Endothelial cell of umbilical vein (primary cell): ENCODE measurements around the gene TBC1D21. TPM values are rescaled to one million over a fixed set of nuclear protein-coding genes. Genes with fewer than 3 reads are reported as not detected.

Source experiments
- Bru-seq: library from RNA; stranded (reverse); fragments of 400-500 nt; gene quantifications from one replicate; lab custom pipeline; 2021; lab: Mats Ljungman, UMichigan
- BruChase-seq, 2 experiments: library from RNA; stranded (reverse); fragments of 400-500 nt; gene quantifications; one replicate each; lab custom pipeline; 2021; lab: Mats Ljungman, UMichigan
- BruUV-seq: library from RNA; stranded (reverse); fragments of 400-500 nt; replicated peaks from 2 replicates; lab custom pipeline; 2021; lab: Mats Ljungman, UMichigan
- CTCF ChIA-PET: fragments of 300-600, 350-600 bp; sonication (Branson Sonifier 250); formaldehyde crosslinking; loops from one replicate; lab custom pipeline; 2021; ENCODE audit warnings: antibody characterized with exemption, inconsistent platforms; lab: Charles Lee
- POLR2A ChIA-PET: fragments of 300-600, 350-600 bp; sonication (Branson Sonifier 250); formaldehyde crosslinking; loops from one replicate; lab custom pipeline; 2021; ENCODE audit warnings: antibody characterized with exemption, inconsistent platforms; lab: Charles Lee
- DNase-seq: peaks from one replicate; pipeline ENCODE4 v3.0.0-alpha.2; 2011; ENCODE audit warnings: low read depth, low spot score
- FAIRE-seq: peaks from 2 replicates; lab custom pipeline; 2011; peaks lifted over from hg19 to GRCh38; lab: Jason Lieb, UNC
- H2AFZ ChIP-seq: 2 replicates; pipeline ENCODE4 v1.6.0; 2012; ENCODE audit warnings: low read depth, low read length, control low read depth, inconsistent platforms
- H3K27ac ChIP-seq: 2 replicates; pipeline ENCODE4 v1.5.1; 2011; ENCODE audit warnings: low read depth, mild to moderate bottlenecking, control low read depth, low read length, moderate library complexity; ENCODE audit not compliant: insufficient read depth
- H3K27me3 ChIP-seq, 2 experiments: 2 replicates each; pipeline versions ENCODE4 v1.6.0 to v1.6.1; 2011; ENCODE audit warnings: low read length in 2 of 2, mixed read lengths in 1 of 2; ENCODE audit not compliant: control insufficient read depth in 2 of 2, insufficient read depth in 2 of 2
- H3K36me3 ChIP-seq, 2 experiments: 2 replicates in 1 of 2; 3 replicates in 1 of 2; pipeline ENCODE4 v1.5.1; 2011; ENCODE audit warnings: low read length in 2 of 2, mild to moderate bottlenecking in 1 of 2, moderate library complexity in 1 of 2; ENCODE audit not compliant: control insufficient read depth in 2 of 2, insufficient read depth in 2 of 2; ENCODE audit errors: extremely low read depth in 1 of 2
- H3K4me1 ChIP-seq: 3 replicates; pipeline ENCODE4 v1.5.1; 2011; ENCODE audit warnings: mild to moderate bottlenecking, low read length; ENCODE audit not compliant: control insufficient read depth, insufficient read depth; ENCODE audit errors: extremely low read depth
- H3K4me2 ChIP-seq: 2 replicates; pipeline ENCODE4 v1.6.1; 2011; ENCODE audit warnings: low read length, control low read depth, mixed read lengths; ENCODE audit not compliant: insufficient read depth
- H3K4me3 ChIP-seq, 3 experiments: fragments of 200-600 bp in 1 of 3; sonication (generic), shearing (Covaris generic) in 1 of 3; replicated peaks in 1 of 3; 2 replicates each; pipeline ENCODE4 v1.5.1; 2011 to 2016; ENCODE audit warnings: control low read depth in 3 of 3, low read length in 3 of 3, mild to moderate bottlenecking in 2 of 3, inconsistent platforms in 1 of 3, low read depth in 1 of 3, moderate library complexity in 1 of 3; ENCODE audit not compliant: insufficient read depth in 1 of 3
- H3K79me2 ChIP-seq: 2 replicates; pipeline ENCODE4 v1.6.0; 2012; ENCODE audit warnings: low read length, inconsistent platforms; ENCODE audit not compliant: control insufficient read depth, insufficient read depth
- H3K9ac ChIP-seq: replicated peaks from 2 replicates; pipeline ENCODE3; 2011; ENCODE audit warnings: low read length, control low read depth; ENCODE audit not compliant: insufficient read depth; ENCODE audit errors: extremely low read depth
- H3K9me1 ChIP-seq: replicated peaks from 3 replicates; pipeline ENCODE4 v1.6.0; 2011; ENCODE audit warnings: mild to moderate bottlenecking, low read length; ENCODE audit not compliant: control insufficient read depth, insufficient read depth; ENCODE audit errors: extremely low read depth
- H3K9me3 ChIP-seq: replicated peaks from 2 replicates; pipeline ENCODE4 v1.5.1; 2012; ENCODE audit warnings: low read length, inconsistent platforms; ENCODE audit not compliant: control insufficient read depth, insufficient read depth
- H4K20me1 ChIP-seq: replicated peaks from 2 replicates; pipeline ENCODE3; 2011; ENCODE audit warnings: mild to moderate bottlenecking, low read length; ENCODE audit not compliant: control insufficient read depth, insufficient read depth; ENCODE audit errors: extremely low read depth
- CTCF ChIP-seq, 2 donors: IDR thresholded peaks; 1 replicate in 1 of 2; 2 replicates in 1 of 2; pipeline ENCODE4 v1.5.1; 2011; ENCODE audit warnings: low read length in 2 of 2, mild to moderate bottlenecking in 2 of 2, moderate library complexity in 2 of 2, control low read depth in 1 of 2, inconsistent platforms in 1 of 2, low read depth in 1 of 2; ENCODE audit not compliant: insufficient read depth in 1 of 2; ENCODE audit errors: extremely low read depth in 1 of 2
- EZH2 ChIP-seq: IDR thresholded peaks from 2 replicates; pipeline ENCODE4 v1.6.1; 2012; ENCODE audit warnings: borderline replicate concordance, low read depth, mild to moderate bottlenecking, moderate library complexity, low read length, inconsistent platforms; ENCODE audit not compliant: severe bottlenecking
- FOS ChIP-seq: IDR thresholded peaks from 2 replicates; pipeline ENCODE4 v1.6.1; 2011; ENCODE audit warnings: mild to moderate bottlenecking, low read length, moderate library complexity, borderline replicate concordance; ENCODE audit not compliant: insufficient read depth
- GATA2 ChIP-seq: IDR thresholded peaks from 2 replicates; pipeline ENCODE4 v1.7.0; 2011; ENCODE audit warnings: low read depth, mild to moderate bottlenecking, moderate library complexity, mixed read lengths, low read length; ENCODE audit not compliant: insufficient read length, insufficient read depth
- JUN ChIP-seq: IDR thresholded peaks from 2 replicates; pipeline ENCODE4 v1.6.1; 2011; ENCODE audit warnings: borderline replicate concordance, low read depth; ENCODE audit not compliant: insufficient read length, insufficient read depth
- MAX ChIP-seq: IDR thresholded peaks from 2 replicates; pipeline ENCODE4 v1.6.1; 2011; ENCODE audit not compliant: insufficient read depth, insufficient read length
- POLR2A ChIP-seq: IDR thresholded peaks from 2 replicates; pipeline ENCODE4 v1.6.1; 2012; ENCODE audit warnings: low read depth, mild to moderate bottlenecking, control low read depth, low read length
- dilution Hi-C: fragments of 300-500 bp; cut with MboI; formaldehyde crosslinking; loops from one replicate; pipeline ENCODE4 v1.15.0; 2019; ENCODE audit warnings: low sequenced_read_pairs; ENCODE audit not compliant: extremely low pct_ligation_motif_present
- intact Hi-C: fragments of 100-400 bp; cut with micrococcal nuclease; formaldehyde crosslinking; loops from one replicate; pipeline ENCODE4 v1.10.0; 2022
- long read RNA-seq: library from polyadenylated mRNA; stranded (forward); transcript quantifications from one replicate; pipeline ENCODE4 v2.0.0, GENCODE V29; 2021
- polyA minus RNA-seq, 3 experiments: library from RNA; depleted of rRNA, polyadenylated mRNA; stranded (reverse); fragments of >200 nt; gene quantifications; 1 replicate in 1 of 3; 2 replicates in 2 of 3; pipeline ENCODE4 v1.2.3, GENCODE V29; 2011
- polyA plus RNA-seq, 4 experiments: library from polyadenylated mRNA; depleted of rRNA in 3 of 4; stranded (reverse) in 3 of 4; unstranded in 1 of 4; fragments of >200 nt; gene quantifications; 2 replicates each; pipeline versions ENCODE4 v1.2.1 to v1.2.3, GENCODE V29; 2011 to 2012; ENCODE audit warnings: missing spikeins in 1 of 4
- total RNA-seq: library from RNA; stranded (reverse); gene quantifications from 2 replicates; pipeline ENCODE4 v1.2.3, GENCODE V29; 2021

TBC1D21 gene
- total RNA-seq (not detected in 2 replicates), polyA plus RNA-seq (not detected in 2 replicates), polyA minus RNA-seq (not detected in 2 replicates), Bru-seq, nascent RNA (not detected), BruChase-seq, experiment 1, labeled RNA remaining after a 6-hour chase (not detected), BruChase-seq, experiment 2, labeled RNA remaining after a 2-hour chase (not detected)
- polyA plus RNA-seq (2011; cell fraction: cytosol; rRNA removed): not detected in 2 replicates
- polyA plus RNA-seq (2011; cell fraction: nucleus; rRNA removed): not detected in 2 replicates
- not detected in 2 replicates for polyA plus RNA-seq (2012)
- not detected for polyA minus RNA-seq (2011; cell fraction: cytosol; rRNA and poly(A)+ RNA removed)
- polyA minus RNA-seq (2011; cell fraction: nucleus; rRNA and poly(A)+ RNA removed): not detected in 2 replicates
- long read RNA-seq: 0 reads

- ChIA-PET POLR2A (no interaction called here), CTCF (interaction anchor here (0.8 to 5.5 kb wide), 48 partner anchors 8 to 632 kb away, joined by 3 to 239 read pairs (median 5); partner anchors contain the start of genes CD276 and LOXL1)
- no peak for DNase-seq
- Histone ChIP-seq H3K4me3 (no peak within 1 kb of the TSS), H3K27me3 (peaks cover 8 to 14% of the 10 kb centered on the region in 2 experiments), H3K9me1 (no peaks in the 10 kb centered on the region), H2AFZ (no peak within 1 kb of the TSS), H3K27ac (no peak within 1 kb of the TSS), H3K4me2 (no peak within 1 kb of the TSS), H4K20me1 (no peaks in the 10 kb centered on the region), H3K4me1 (peaks cover 8% of the 10 kb centered on the region), H3K9ac (no peak within 1 kb of the TSS), H3K36me3 (no peaks in the 10 kb centered on the region), H3K9me3 (no peaks in the 10 kb centered on the region), H3K79me2 (no peaks in the 10 kb centered on the region)
- intact Hi-C loops (no loop called here), dilution Hi-C loops (no loop called here)
- BruUV-seq: no TSS peak
- no peak for FAIRE-seq
- no peak for TF ChIP-seq CTCF (IDR thresholded peaks at IDR 0.05; ENCODE audit: extremely low read depth in 1 of 2, insufficient read depth in 1 of 2, low read depth in 1 of 2, low read length in 2 of 2)
- TF ChIP-seq MAX: no peak
- no peak for TF ChIP-seq GATA2
- TF ChIP-seq JUN: no peak
- TF ChIP-seq FOS: no peak
- no peak for TF ChIP-seq EZH2
- no peak for TF ChIP-seq POLR2A
Observed at GRCh38 chr15:73873456-73873855, at the start of gene TBC1D21. Gene TBC1D21, plus strand, starts transcription at chr15:73873564. Its CDS starts 146 bp downstream, at chr15:73873710.
